Neural crest cell (in vitro differentiated cells): ENCODE measurements around the gene EPB41L3. TPM values are rescaled to one million over a fixed set of nuclear protein-coding genes. Genes with fewer than 3 reads are reported as not detected.
"Not testable (repeated sequence)": the region's sequence is repeated elsewhere in the genome, so short reads cannot be mapped to it uniquely, and the experiment has no call there.

Source experiments
- DNase-seq: peaks from one replicate; pipeline ENCODE4 v3.0.0; 2021; ENCODE audit warnings: low read depth, mixed read lengths, low spot score
- H3K27ac Mint-ChIP-seq: one replicate; pipeline ENCODE4 v1.8.0; 2021; ENCODE audit warnings: mild to moderate bottlenecking, mixed read lengths; ENCODE audit not compliant: unreplicated experiment
- H3K27me3 Mint-ChIP-seq: 2 replicates; pipeline ENCODE4 v1.8.0; 2021; ENCODE audit warnings: low read depth, mild to moderate bottlenecking, mixed read lengths
- H3K36me3 Mint-ChIP-seq: 2 replicates; pipeline ENCODE4 v1.8.0; 2021; ENCODE audit warnings: low read depth, mild to moderate bottlenecking, mixed read lengths
- H3K4me1 Mint-ChIP-seq: 2 replicates; pipeline ENCODE4 v1.8.0; 2021; ENCODE audit warnings: mixed read lengths
- H3K4me3 Mint-ChIP-seq: one replicate; pipeline ENCODE4 v1.8.0; 2021; ENCODE audit warnings: mild to moderate bottlenecking, mixed read lengths
- H3K9me3 Mint-ChIP-seq: 2 replicates; pipeline ENCODE4 v1.8.0; 2021; ENCODE audit warnings: mixed read lengths
- CTCF ChIP-seq: fragments of 200-600 bp; sonication (generic); conservative IDR thresholded peaks from 2 replicates; pipeline ENCODE4 v1.5.0; 2021; ENCODE audit warnings: antibody characterized with exemption, mild to moderate bottlenecking
- total RNA-seq: library from RNA; stranded (reverse); gene quantifications from 2 replicates; pipeline ENCODE4 v1.2.1, GENCODE V29; 2021

The EPB41L3 gene
- total RNA-seq, 1 donor from 2014 or later = 13.1 TPM

GRCh38 chr18:5513947-5514346 lies 29.9 kb downstream of the EPB41L3 start:
- Mint-ChIP-seq H3K4me1 (peaks cover 13% of the 10 kb centered on the region), H3K27me3 (no peaks in the 10 kb centered on the region), H3K36me3 (no peaks in the 10 kb centered on the region), H3K9me3 (no peaks in the 10 kb centered on the region), H3K27ac (no peak overlapping the region), H3K4me3 (no peak overlapping the region)
- no peak for TF ChIP-seq CTCF
- no peak for DNase-seq

GRCh38 chr18:5512176-5512575 lies 31.6 kb downstream of the EPB41L3 start:
- no peaks in the 10 kb centered on the region for H3K9me3 Mint-ChIP-seq
- H3K36me3 Mint-ChIP-seq = no peaks in the 10 kb centered on the region
- no peak overlapping the region for H3K27ac Mint-ChIP-seq
- H3K27me3 Mint-ChIP-seq = no peaks in the 10 kb centered on the region
- no peak for DNase-seq
- peaks cover 13% of the 10 kb centered on the region for H3K4me1 Mint-ChIP-seq
- TF ChIP-seq CTCF = no peak
- no peak overlapping the region for H3K4me3 Mint-ChIP-seq

- H3K4me1 Mint-ChIP-seq = peaks cover 13% of the 10 kb centered on the region
- not testable (repeated sequence) for DNase-seq, H3K27me3 Mint-ChIP-seq, H3K4me3 Mint-ChIP-seq, H3K9me3 Mint-ChIP-seq, H3K27ac Mint-ChIP-seq, H3K36me3 Mint-ChIP-seq
These were observed 32.3 kb downstream of the EPB41L3 start for GRCh38 chr18:5511541-5511940.

GRCh38 chr18:5510135-5510846 lies 33.5 kb downstream of the EPB41L3 start:
- no peak overlapping the region for H3K27ac Mint-ChIP-seq
- no peaks in the 10 kb centered on the region for H3K27me3 Mint-ChIP-seq
- peaks cover 13% of the 10 kb centered on the region for H3K4me1 Mint-ChIP-seq
- no peaks in the 10 kb centered on the region for H3K36me3 Mint-ChIP-seq
- TF ChIP-seq CTCF = no peak
- DNase-seq = no peak
- no peak overlapping the region for H3K4me3 Mint-ChIP-seq
- no peaks in the 10 kb centered on the region for H3K9me3 Mint-ChIP-seq

GRCh38 chr18:5508821-5509220 lies 35.0 kb downstream of the EPB41L3 start:
- DNase-seq = no peak
- Mint-ChIP-seq H3K4me3 (no peak overlapping the region), H3K27me3 (peaks cover 5% of the 10 kb centered on the region), H3K27ac (no peak overlapping the region), H3K4me1 (peaks cover 13% of the 10 kb centered on the region), H3K9me3 (no peaks in the 10 kb centered on the region), H3K36me3 (no peaks in the 10 kb centered on the region)
- TF ChIP-seq CTCF = no peak

- DNase-seq = no peak
- Mint-ChIP-seq H3K36me3 (no peaks in the 10 kb centered on the region), H3K9me3 (no peaks in the 10 kb centered on the region), H3K4me1 (peaks cover 13% of the 10 kb centered on the region), H3K27me3 (peaks cover 5% of the 10 kb centered on the region), H3K27ac (no peak overlapping the region), H3K4me3 (no peak overlapping the region)
- no peak for TF ChIP-seq CTCF
These were observed 36.0 kb downstream of the EPB41L3 start for GRCh38 chr18:5507756-5508155.
